ENCODE results near the gene CD55.
A peak's percentile ranks its signal among the peaks of the same experiment; 100 is the strongest.

Gene CD55

DNA sequence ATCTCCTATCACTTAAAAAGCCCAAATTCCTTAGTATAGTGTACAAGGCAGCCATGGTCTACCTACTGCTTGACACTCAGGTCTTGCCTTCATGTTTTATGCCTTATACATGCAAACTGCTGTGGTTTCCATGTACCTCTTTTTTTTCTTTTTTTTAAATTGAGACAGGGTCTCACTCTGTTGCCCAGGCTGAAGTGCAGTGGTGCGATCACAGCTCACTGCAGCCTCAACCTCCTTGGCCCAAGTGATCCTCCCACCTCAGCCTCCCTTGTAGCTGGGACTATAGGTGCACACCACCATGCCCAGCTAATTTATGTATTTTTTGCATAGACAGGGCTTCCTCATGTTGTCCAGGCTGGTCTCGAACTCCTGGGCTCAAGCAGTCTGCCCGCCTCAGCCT is 8.0 kb downstream of the CD55 start:
- no peak for DNase-seq (ENCODE audit: low read depth, low spot score)

DNA sequence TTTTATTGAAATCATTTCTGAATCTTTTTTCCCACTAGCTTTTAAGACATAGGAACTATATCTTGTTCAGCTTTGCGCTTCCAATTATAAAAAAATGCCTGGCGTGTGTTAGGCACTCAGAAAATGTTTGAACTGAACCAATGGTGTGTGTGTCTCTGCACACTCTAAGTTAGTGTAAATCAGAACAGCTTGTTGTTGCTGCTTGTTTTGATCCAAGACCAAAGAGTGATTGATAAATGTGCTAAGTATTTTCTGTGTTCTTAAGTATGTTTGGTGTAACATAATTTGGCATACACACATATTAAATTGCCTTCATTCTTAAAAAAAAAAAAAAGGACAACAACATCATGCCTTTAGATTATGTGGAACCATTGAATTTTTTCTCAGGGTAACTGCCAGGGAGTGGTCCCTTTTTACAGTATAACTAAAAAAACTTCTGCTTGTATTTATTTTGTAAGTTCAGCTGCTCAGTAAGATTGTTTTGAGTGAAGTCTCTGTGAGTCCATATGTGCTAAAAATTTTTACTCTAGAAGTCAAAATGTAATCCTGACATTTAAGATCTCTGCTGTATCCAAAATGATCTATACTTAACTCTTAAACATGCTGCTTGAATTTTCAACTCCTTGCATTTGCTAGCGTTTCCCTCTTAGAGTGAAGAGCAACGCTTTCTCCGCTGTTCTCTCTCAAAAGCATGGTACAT is 8.7 kb downstream of the CD55 start:
- no peak for DNase-seq (ENCODE audit: low read depth, low spot score)

DNA sequence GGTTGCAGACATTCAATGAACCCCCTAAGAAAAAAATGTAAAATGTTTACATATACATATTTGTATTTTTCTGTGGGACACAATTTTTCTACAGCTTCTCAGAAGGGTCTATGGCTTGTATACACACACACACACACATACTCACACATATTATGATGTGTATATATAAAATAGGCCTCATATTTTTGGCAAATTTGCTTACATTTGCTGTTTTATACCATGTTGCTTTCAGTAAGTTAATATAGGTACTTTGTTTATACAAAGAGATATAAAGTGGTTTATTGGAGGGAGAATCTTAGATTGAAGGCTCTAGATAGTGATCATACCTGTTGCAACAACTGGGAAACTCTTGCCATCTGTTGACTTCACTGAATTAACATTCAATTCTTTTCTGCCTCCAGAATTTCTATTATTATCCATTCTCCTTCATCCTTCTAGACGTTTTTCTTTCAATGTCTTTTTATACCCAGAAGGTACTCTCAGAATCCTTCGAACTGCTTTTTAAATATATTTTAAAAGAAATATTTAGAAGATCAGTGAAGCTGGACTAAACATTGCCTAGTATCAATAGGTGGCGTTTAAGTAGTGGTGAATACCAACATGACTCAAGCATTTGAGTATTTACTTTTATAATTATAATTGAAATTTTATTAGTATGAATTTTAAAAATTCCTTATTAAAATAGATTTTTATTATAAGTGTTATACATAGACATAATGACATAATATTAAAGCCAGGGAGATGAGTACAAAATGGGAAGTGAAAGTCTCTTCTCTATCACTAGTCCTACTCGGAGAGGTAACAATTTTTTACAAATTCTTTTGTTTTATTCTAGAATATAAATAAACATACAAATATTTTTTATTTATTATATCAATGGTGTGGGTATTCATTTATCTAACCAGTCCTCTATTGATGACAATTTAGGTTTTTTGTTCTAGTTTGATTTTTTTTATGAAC is 10.2 kb downstream of the CD55 start:
- no peak for DNase-seq (ENCODE audit: low read depth, low spot score)

DNA sequence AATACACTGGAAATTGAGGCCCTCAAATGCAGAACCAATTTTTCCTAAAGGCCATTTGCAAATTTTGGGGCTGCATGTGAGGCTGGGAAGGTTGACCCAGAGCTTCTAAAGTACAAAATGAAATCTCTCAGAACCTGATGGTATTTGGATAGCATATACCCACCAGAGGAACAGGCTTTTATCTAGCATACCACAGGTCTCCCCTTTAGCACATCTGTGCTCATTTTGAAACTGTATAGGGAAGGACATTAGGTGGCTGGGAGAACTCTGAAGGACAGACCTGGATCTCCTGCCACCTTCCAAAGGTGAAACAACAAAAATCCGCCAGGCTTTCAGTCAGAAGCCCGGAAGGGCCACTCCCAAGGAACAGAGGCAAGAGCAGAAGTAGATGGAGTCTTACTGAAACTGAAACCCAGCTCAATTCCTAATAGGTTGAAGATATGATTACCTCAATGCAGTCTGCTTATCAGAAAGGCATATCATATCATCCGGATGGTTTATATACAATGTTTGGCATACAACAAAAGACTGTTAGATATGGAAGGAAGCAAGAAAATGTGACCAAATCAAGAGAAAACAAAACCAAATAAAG is 11.6 kb downstream of the CD55 start:
- DNase-seq (ENCODE audit: low read depth, low spot score), result no peak

DNA sequence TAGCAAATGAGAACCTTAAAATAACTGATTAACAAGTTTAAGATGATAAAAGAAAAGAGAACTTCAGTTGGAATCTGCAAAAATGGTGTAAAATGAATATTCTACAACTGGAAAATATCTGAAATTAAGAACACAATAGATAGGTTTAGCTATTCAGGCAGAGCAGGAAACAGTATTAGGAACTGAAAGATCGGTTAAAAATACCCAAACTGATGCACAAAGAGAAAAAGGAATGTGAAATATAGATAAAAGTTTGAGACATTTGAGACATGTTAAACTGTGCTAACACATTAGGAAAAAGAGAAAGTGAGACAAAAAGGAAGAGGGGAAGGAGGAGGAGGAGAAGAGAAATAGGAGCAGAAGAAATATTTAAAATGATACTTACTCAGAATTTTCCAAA is 12.1 kb downstream of the CD55 start:
- no peak for DNase-seq (ENCODE audit: low read depth, low spot score)

DNA sequence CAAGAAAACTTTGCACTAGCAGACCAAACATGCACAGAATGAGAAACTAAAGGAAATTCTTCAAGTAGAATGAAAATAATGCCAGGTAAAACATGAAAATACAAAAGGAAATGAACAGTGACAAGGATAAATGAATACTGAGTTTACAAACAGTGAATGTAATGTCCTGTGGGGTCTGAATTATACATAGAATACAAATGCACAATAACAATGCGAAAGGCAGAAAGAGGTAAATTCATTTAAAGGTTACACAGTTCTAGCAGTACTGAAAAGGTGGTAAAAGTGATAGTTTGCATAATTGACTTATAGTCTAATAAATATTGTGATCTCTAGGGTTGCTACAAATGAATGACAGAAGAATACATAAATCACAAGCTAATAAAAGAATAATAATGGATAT is 12.9 kb downstream of the CD55 start:
- no peak for DNase-seq (ENCODE audit: low read depth, low spot score)

DNA sequence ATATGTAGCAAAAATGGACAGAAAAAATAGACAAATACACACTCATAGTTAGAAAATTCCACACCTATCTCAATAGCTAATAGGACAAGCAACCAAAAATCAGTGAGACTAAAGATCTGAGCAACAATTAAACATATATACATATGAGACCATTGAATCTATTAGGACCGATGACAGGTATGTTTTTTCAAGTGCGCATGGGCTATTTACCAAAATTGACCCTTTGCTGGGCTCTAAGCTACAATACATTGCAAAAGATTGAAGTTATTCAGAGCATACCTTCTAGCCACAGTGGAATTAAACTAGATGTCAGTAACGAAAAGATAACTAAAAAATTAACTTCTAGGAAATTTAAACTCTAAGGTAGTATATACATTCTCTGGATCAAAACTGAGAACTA is 13.7 kb downstream of the CD55 start:
- DNase-seq (ENCODE audit: low read depth, low spot score), result no peak

DNA sequence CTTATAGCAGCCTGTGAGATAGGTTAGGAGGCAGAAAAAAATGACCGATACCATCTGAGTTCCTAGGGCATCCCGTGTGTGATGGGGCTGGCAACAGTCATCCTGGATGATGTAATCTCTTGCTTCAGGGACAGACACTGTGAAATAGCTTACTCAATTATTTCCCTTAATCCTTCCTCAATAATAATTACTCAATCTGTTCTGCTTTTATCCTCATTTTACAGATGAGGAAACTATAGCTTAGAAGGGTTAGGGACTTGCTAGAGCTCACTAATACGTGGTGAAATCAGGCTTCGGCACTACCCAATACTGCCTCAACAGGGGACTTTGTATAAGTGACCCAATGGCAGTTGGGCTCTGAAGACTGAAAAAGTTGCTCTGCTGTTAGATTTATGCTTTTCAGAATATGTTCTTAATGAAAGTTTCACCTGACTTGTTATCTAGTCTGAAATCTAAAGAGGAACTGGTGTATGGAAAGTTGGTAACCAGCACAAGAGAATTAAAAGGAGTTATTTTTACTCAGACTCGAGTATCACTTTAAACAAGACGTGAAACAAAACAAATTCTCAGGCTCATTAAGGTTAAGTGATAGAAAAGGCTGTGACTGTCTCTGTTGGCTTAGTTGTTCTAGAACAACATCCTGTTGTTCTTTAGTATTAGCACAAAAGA is 14.4 kb downstream of the CD55 start:
- DNase-seq (ENCODE audit: low read depth, low spot score), result no peak

DNA sequence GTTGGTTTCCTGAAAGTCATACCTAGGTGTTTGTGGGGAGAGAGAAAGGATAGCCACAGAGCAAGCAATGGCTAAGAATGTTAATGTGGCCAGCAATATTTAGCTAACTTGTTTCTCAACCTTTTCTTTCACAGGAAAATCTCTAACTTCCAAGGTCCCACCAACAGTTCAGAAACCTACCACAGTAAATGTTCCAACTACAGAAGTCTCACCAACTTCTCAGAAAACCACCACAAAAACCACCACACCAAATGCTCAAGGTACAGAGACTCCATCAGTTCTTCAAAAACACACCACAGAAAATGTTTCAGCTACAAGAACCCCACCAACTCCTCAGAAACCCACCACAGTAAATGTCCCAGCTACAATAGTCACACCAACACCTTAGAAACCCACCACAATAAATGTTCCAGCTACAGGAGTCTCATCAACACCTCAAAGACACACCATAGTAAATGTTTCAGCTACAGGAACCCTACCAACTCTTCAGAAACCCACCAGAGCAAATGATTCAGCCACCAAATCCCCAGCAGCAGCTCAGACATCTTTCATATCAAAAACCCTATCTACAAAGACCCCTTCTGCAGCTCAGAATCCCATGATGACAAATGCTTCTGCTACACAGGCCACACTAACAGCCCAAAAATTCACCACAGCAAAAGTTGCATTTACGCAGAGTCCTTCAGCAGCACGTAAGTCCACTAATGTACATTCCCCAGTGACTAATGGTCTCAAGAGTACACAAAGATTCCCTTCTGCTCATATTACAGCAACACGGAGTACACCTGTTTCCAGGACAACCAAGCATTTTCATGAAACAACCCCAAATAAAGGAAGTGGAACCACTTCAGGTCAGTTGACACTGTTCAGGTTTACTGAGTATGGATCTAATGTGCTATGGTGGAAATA is 15.3 kb downstream of the CD55 start:
- DNase-seq (ENCODE audit: low read depth, low spot score), result no peak

DNA sequence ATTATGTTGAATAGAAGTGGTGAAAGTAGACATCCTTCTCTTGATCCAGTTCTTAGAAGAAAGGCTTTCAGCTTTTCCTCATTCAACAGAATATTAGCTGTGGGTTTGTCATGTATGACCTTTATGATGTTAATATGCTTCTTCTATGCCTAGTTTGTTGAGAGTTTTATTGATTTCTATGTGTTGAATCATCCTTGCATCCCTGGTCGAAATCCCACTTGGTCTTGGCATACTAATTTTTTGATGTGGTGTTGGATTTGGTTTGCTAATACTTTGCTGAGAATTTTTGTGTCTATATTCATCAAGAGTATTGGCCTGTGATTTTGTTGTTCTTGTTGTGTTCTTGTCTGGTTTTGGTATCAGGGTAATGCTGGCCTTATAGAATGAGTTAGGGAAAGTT is 20.9 kb downstream of the CD55 start:
- DNase-seq (ENCODE audit: low read depth, low spot score), result no peak

DNA sequence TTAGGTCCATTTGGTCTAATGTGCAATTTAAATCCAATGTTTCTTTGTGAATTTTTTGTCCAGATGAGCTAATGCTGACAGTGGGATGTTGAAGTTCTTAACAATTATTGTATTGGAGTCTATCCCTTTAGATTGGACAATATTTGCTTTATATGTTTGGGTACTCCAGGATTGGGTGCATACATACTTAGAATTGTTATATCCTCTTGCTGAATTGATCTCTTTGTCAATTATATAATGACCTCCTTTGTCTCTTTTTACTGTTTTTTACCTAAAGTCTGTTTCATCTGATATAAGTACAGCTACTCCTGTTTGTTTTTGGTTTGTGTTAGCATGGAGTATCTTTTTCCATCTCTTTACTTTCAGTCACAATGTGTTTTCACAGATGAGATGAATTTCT is 22.2 kb downstream of the CD55 start:
- DNase-seq (ENCODE audit: low read depth, low spot score), result no peak

DNA sequence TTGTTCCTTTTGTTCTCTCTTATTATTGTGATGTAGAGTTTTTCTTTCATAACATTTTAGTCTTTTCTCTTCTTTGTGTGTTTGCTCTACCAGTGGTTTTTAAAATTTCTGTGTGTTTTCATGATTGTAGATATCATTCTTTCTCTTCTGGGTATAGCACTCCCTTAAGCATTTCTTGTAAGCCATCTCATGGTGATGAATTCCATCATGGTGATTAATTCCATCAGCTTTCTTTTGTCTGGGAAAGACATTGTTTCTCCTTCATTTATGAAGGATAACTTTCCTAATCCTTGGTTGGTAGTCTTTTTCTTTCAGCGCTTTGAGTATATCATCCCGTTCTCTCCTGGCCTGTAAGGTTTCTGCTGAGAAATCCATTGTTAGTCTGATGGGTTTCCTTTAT is 22.7 kb downstream of the CD55 start:
- DNase-seq (ENCODE audit: low read depth, low spot score), result no peak

DNA sequence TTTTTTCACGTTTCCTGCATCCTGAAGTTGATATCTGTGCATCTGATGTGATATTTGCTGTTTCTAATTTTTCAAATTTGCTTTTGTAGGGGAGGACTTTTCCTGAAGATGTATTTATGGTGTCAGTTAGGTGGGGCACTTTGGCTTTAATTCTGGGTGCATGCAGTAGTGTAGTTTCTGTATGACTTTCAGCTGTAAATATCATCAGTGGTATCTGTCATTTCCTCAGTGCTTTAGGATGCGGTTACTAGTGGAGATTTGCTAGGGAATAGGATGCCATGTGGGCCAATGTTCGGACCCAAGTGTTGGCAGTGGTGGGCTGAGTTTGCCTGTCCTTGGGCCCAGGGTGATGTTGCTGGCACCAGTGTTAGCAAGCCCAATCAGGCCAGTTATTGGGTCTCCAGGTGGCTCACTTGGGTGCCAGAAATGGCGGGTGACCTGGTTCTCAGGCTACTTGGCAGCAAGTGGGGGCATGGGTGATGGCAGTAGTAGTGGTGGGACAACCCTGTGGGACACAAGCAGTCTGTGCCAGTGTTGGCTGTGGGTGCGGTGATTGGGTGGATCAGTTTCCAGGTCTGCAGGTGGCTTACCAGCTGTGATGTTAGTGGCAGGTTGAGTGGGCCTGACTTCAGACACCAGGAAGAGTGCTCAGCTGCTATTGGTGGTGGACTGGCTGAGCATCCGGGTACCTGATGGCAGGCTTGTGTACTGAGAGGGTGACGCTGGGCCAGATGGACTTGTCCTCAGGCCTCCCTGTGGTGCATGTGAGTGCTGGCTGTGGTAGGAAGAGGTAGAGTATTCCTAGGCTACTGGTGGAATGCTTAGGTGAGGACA is 24.4 kb downstream of the CD55 start:
- no peak for DNase-seq (ENCODE audit: low read depth, low spot score)

DNA sequence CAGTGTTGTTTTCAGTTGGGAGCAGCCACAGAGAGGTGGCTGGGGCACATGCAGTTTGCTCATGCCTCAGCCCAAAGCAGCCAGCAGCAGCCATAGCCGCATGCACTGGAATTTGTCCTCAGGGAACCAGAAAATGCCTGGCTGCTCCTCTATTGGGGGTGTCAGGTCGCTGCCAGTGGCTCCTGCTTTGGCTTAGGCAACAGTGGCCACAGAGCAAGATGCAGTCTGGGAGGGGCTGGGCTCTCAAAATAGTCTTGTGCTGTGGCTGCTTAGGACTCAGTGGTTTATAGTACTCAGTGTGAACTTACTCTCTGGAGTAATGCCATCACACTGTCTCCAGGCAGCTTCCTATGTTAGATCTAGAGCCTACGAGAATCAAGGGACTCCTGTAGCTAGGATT is 25.0 kb downstream of the CD55 start:
- DNase-seq (ENCODE audit: low read depth, low spot score), result peak; percentile 81

DNA sequence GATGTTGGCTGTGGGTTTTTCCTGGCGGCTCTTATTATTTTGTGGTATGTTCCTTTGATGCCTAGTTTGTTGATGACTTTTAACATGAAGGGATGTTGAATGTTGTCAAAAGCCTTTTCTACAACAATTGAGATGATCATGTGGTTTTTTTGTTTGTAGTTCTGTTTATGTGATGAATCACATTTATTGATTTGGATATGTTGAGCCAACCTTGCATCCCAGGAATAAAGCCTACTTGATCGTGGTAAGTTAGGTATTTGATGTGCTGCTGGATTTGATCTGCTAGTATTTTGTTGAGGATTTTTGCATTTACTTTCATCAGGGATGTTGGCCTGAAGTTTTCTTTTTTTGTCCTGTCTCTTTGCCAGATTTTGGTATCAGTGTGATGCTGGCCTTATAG is 28.5 kb downstream of the CD55 start:
- no peak for DNase-seq (ENCODE audit: low read depth, low spot score)

DNA sequence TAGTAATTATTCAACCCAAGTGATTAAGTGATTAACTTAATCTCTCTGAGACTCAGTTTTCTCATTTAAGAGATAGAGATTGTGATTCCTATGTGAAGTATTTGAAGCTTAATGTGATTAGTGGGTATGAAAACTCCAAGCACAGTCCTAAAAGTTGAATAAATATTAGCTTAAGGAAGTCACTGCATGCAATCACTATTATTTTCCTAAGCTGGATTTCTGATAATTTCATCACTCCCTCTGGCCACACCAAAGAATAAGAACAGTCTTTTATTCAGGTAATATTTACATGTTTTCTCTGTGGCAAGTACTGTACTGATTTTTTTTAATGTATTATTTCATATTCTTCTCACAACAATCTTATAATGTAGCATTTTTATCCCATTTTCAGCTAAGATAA is 31.1 kb downstream of the CD55 start:
- DNase-seq (ENCODE audit: low read depth, low spot score), result no peak

DNA sequence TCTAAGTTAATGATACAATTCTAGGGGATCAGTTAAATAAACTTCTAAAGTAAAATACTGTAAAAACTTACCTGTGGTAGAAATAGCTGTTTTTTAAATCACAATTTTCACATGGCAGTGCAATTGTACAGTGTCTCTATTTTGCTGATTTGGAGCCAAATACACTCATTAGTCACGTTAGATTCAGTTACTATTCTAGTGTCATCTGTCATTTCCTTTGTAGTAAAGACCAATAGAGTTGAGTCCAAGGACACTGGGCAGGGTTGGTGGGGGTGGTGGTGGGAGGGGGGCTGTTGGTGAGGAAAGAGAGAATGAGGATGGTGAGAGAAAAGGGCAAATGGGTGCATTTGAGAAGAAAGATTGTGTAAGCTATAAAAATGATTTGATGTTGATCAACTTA is 33.6 kb downstream of the CD55 start:
- DNase-seq (ENCODE audit: low read depth, low spot score), result no peak

DNA sequence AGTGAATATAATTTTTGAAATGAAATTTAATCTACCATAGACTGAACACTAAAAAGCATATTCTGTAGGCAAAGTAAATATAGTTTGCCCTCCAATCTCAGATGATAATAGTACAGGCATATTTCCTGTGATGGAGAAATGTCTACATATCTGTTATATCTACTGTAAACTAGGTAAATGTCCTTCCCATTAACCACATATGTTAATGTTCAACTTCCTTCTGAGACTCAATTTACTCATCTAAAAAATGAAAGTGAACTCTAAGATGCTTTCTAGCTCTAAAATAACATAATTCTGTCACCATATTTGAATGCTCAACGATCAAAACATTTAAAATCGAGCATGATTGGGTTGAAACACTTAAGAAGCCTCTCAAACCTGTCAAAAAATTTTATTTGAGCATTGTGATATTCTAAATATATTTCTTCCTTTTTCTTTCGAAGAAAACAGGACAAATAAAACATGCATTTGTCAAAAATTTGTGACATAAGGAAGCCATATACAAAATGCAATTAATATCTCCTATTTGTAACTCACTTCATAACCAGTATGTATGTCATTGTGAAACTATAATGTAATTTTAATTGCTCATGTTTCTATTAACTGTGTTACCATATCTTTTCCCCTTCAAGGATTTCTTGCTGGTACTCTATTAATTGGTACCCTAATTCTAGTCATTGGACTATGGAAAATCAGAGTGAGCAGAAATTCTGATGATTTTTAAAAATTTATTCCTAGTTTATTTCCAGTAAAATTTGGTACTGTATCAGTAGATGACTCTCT is 34.2 kb downstream of the CD55 start:
- no peak for DNase-seq (ENCODE audit: low read depth, low spot score)

DNA sequence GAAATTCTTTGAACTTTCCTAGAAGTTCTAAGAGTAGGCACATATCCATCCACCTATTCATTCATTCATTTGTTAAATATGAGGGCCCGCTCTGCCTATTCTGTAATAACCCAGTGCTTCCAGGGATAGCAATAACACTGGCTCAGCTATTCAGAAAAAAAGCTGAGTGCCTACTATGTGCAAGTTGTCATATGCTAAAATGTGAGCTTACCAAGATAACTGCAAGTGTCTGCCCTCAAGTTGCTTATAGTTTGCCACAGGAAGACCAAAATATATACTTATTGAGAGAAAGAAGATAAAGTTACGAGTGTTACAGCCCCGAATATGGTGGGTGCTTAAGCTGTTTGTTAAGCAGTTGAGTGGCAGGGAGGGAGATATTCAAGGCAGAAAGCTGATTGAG is 39.6 kb downstream of the CD55 start:
- DNase-seq (ENCODE audit: low read depth, low spot score), result no peak

Data from ELF-1 (cell line).